ENCODE data around the gene SYT15. TPM values are rescaled to one million over a fixed set of nuclear protein-coding genes. Genes with fewer than 3 reads are reported as not detected.

Gene SYT15
- total and polyA plus RNA-seq, 10 of the 15 experiments (the other 5 are each of a cell fraction or from before 2014, with no cell fraction given) = 0.03 to 0.67 (median 0.15) TPM

DNA sequence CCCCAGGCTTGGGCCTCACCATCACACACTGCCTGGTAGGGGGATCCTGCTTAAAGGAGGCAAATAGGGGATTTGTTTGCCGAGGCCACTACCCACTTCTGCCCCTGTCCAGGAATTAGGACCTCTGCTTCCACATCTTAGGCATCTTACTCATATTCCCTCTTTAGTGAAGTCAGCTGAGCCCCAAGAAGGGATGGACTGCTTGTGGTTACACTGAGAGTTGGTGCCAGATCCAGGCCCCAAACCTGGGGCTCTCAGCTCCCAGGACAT, 20.9 kb upstream of the SYT15 start:
- ChIA-PET POLR2A (no interaction called here), RAD21 (ENCODE audit: unreplicated experiment) (no interaction called here), SMC1A (ENCODE audit: uncharacterized antibody, unreplicated experiment) (no interaction called here), CTCF (no interaction called here)
- Histone ChIP-seq H3K4me3 (no peak overlapping the region), H3K27me3 (replicated peaks in 1 of 2; ENCODE audit: control insufficient read depth in 2 of 2, insufficient read depth in 2 of 2, low read length in 1 of 2) (peaks cover 3 to 5% of the 10 kb centered on the region in 2 experiments; a peak in 3 of 4 replicates), H3K9ac (ENCODE audit: control insufficient read depth, insufficient read depth, low read length) (no peak overlapping the region), H3K79me2 (ENCODE audit: control insufficient read depth, insufficient read depth, low read length) (no peaks in the 10 kb centered on the region), H3K36me3 (ENCODE audit: control insufficient read depth in 2 of 2, insufficient read depth in 2 of 2, low read length in 1 of 2) (no peaks in the 10 kb centered on the region), H3K9me3 (replicated peaks; ENCODE audit: control insufficient read depth, insufficient read depth, low read length) (no peaks in the 10 kb centered on the region), H3K4me1 (ENCODE audit: control insufficient read depth, insufficient read depth, low read length) (no peaks in the 10 kb centered on the region), H2AFZ (ENCODE audit: control insufficient read depth, low read depth, low read length) (no peak overlapping the region), H4K20me1 (ENCODE audit: control insufficient read depth, insufficient read depth) (no peaks in the 10 kb centered on the region), H3K27ac (ENCODE audit: control insufficient read depth, insufficient read depth) (no peak overlapping the region), H3K4me2 (ENCODE audit: control insufficient read depth, insufficient read depth) (no peak overlapping the region)
- TF ChIP-seq YBX1 (IDR thresholded peaks at IDR 0.05) = no peak
- no peak for TF ChIP-seq SUPT20H (IDR thresholded peaks at IDR 0.05; ENCODE audit: borderline replicate concordance, control insufficient read depth, low read depth, low read length)
- no peak for TF ChIP-seq IKZF2 (IDR thresholded peaks at IDR 0.05)
- no peak for TF ChIP-seq CHD1 (IDR thresholded peaks at IDR 0.05; ENCODE audit: low read depth, low read length)
- intact Hi-C loops (cut with micrococcal nuclease; ENCODE audit: unreplicated experiment) = no loop called here
- in situ Hi-C loops (cut with MboI) = no loop called here
- BruUV-seq (replicated peaks) = no TSS peak
- FAIRE-seq = no peak
- ATAC-seq = no peak
- 0% methylated on average over 1 of the region's 1 CpG for WGBS (ENCODE audit: insufficient coverage, insufficient replicate concordance, low lambda C conversion rate, missing lambda C conversion rate)
- DNase-seq (ENCODE audit: low read depth, low spot score) = no peak

DNA sequence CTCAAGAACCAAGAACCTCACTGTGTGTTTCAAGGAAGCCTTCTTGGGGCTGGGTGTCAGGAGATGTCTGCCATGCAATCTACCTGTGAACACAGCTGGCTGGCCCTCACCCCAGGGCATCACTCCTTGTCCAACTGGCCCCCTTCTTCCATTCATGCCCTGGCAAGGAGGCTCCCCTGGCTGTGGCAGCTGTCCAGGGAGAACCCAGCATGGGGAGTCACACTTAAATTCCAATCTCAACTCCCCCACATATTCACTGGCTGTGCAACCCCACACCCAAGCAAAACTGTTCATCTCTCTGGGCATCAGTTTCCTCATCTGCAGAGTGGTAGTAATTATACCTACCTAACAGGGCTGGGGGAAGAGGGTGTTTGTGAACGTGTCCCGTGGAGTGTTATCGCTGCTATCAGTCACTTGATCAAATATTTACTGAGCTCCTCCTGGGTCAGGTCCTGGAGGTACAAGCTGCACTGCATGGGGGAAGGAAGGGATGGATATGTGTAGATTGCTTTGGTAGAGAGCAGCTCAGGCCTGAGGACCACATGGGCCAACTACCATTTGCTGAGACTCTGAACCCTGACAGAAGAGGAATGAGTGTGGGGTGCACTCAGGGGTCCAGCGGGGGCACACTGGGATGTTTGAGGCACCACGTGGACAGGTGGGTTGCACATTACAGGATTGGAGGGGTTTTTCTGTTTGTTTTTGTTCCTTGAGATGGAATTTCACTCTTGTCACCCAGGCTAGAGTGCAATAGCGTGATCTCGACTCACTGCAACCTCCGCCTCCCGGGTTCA, 20.3 kb upstream of the SYT15 start:
- no peaks in the 10 kb centered on the region for H3K79me2 ChIP-seq (ENCODE audit: control insufficient read depth, insufficient read depth, low read length)
- FAIRE-seq (no peak), ATAC-seq (no peak), DNase-seq (ENCODE audit: low read depth, low spot score) (no peak)
- ChIA-PET CTCF (no interaction called here), POLR2A (no interaction called here), SMC1A (ENCODE audit: uncharacterized antibody, unreplicated experiment) (no interaction called here), RAD21 (ENCODE audit: unreplicated experiment) (no interaction called here)
- H3K4me3 ChIP-seq = no peak overlapping the region
- no peak overlapping the region for H3K27ac ChIP-seq (ENCODE audit: control insufficient read depth, insufficient read depth)
- no peak overlapping the region for H2AFZ ChIP-seq (ENCODE audit: control insufficient read depth, low read depth, low read length)
- no peak overlapping the region for H3K4me2 ChIP-seq (ENCODE audit: control insufficient read depth, insufficient read depth)
- H3K4me1 ChIP-seq (ENCODE audit: control insufficient read depth, insufficient read depth, low read length) = no peaks in the 10 kb centered on the region
- H4K20me1 ChIP-seq (ENCODE audit: control insufficient read depth, insufficient read depth) = no peaks in the 10 kb centered on the region
- H3K9me3 ChIP-seq (replicated peaks; ENCODE audit: control insufficient read depth, insufficient read depth, low read length) = no peaks in the 10 kb centered on the region
- H3K36me3 ChIP-seq (ENCODE audit: control insufficient read depth in 2 of 2, insufficient read depth in 2 of 2, low read length in 1 of 2) = no peaks in the 10 kb centered on the region
- intact Hi-C loops (cut with micrococcal nuclease; ENCODE audit: unreplicated experiment) = no loop called here
- in situ Hi-C loops (cut with MboI) = no loop called here
- H3K27me3 ChIP-seq (replicated peaks in 1 of 2; ENCODE audit: control insufficient read depth in 2 of 2, insufficient read depth in 2 of 2, low read length in 1 of 2) = peaks cover 3 to 5% of the 10 kb centered on the region in 2 experiments; a peak in 3 of 4 replicates
- WGBS (ENCODE audit: insufficient coverage, insufficient replicate concordance, low lambda C conversion rate, missing lambda C conversion rate) = 24% methylated on average over 9 of the region's 9 CpGs
- H3K9ac ChIP-seq (ENCODE audit: control insufficient read depth, insufficient read depth, low read length) = no peak overlapping the region
- BruUV-seq (replicated peaks) = no TSS peak
- TF ChIP-seq FOXK2 (IDR thresholded peaks at IDR 0.05) = no peak
- TF ChIP-seq RFX5 (IDR thresholded peaks at IDR 0.05; ENCODE audit: low read depth, low read length) = no peak
- TF ChIP-seq MYB (IDR thresholded peaks at IDR 0.05; ENCODE audit: borderline replicate concordance, low read depth, low read length) = no peak
- no peak for TF ChIP-seq MTA3 (IDR thresholded peaks at IDR 0.05; ENCODE audit: borderline replicate concordance, low read length)
- no peak for TF ChIP-seq PAX8 (IDR thresholded peaks at IDR 0.05)
- no peak for TF ChIP-seq MEF2B (IDR thresholded peaks at IDR 0.05; ENCODE audit: partially characterized antibody, poor library complexity, severe bottlenecking)
- TF ChIP-seq NR2C1 (IDR thresholded peaks at IDR 0.05) = no peak
- TF ChIP-seq SMAD1 (IDR thresholded peaks at IDR 0.05; ENCODE audit: low read depth, partially characterized antibody) = no peak
- no peak for TF ChIP-seq WRNIP1 (IDR thresholded peaks at IDR 0.05; ENCODE audit: borderline replicate concordance, low read depth, low read length)
- TF ChIP-seq TBL1XR1 (IDR thresholded peaks at IDR 0.05; ENCODE audit: low read depth, low read length) = no peak
- TF ChIP-seq RCOR1 (conservative IDR thresholded peaks at IDR 0.05; ENCODE audit: low read depth, low read length) = no peak
- TF ChIP-seq NFIC (IDR thresholded peaks at IDR 0.05; ENCODE audit: low read depth, low read length) = no peak
- TF ChIP-seq SMARCA5 (IDR thresholded peaks at IDR 0.05) = no peak
- no peak for TF ChIP-seq CREB1 (IDR thresholded peaks at IDR 0.05; ENCODE audit: low read depth)
- no peak for TF ChIP-seq RAD21 (IDR thresholded peaks at IDR 0.05; ENCODE audit: insufficient read depth, low read depth, low read length)
